Activated T-cell treated with anti-CD3 and anti-CD28 coated beads for 1 hour (primary cell): ENCODE measurements around the gene FIBP.
A peak's percentile ranks its signal among the peaks of the same experiment; 100 is the strongest.
"Not testable (repeated sequence)": the region's sequence is repeated elsewhere in the genome, so short reads cannot be mapped to it uniquely, and the experiment has no call there.

Experiments used
- DNase-seq: peaks from one replicate; pipeline ENCODE4 v3.0.0-alpha.2; 2020; ENCODE audit warnings: low read depth

Gene FIBP

GRCh38 chr11:65915101-65915820 is 27.0 kb upstream of the FIBP start:
- DNase-seq: no peak

DNA sequence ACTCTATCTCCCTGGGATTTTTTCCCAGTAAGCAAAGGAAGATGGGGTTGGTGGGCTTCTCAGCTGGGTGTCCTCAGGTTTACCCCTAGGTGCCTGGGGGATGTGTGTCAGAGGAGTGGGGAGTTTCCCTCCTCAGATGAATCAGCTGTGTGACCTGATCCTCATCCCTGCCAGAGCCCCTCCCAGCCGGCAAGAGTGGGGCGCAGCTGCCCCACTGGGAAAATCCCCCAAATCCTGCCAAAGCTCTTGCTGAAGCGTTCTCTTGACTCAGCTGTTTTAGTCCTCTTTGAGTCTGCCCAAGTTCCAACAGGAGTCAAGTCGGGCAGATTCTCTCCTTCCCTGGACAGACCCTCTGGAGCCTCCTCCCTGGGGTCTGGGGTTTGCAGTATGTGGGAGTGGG is 24.6 kb upstream of the FIBP start:
- DNase-seq: no peak

DNA sequence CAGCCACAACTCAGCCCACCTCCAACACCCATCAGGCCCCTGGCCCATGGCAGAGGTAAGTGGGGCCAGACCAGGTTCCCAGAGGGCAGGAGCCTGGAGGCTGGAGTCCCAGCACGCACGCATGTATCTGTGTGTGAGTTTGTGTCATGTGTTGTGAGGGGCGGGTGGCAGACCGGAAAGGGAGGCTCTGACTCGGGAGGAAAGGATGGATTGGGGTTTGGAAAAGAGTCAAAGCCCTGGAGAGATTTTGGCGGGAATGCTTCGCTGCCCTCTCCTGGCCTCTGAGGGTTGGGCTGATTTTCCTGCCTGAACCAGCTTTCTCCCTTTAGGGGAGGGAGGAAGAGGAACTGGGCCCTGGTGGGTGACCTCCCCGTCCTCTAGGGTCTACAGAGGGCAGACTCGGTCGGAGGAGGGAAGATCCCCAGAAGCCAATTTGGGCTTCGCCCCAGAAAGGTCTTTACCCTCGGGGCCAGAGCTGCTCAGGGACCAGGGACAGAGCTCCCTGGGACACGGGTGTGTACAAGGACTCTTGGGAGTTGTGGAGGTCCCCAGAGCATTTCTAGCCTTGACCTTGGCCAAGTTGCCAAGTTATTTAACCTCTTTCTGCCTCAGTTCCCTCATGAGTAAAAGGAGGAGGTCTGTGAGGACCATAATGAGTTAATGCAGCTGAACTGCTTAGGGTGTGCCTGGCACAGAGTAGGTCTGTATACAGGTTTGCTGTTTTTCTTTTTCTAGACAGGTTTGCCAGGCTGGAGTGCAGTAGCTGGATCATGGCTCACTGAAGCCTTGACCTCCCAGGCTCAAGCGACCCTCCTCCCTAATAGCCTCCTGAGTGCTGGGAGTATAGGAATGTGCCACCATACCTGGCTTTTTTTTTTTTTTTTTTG is 23.7 kb upstream of the FIBP start:
- DNase-seq: no peak

- DNase-seq: no peak
Observed at GRCh38 chr11:65907878-65908277, 19.6 kb upstream of the FIBP start.

- DNase-seq: no peak
Observed at GRCh38 chr11:65906602-65907001, 18.3 kb upstream of the FIBP start.

GRCh38 chr11:65903715-65904114 is 15.4 kb upstream of the FIBP start:
- DNase-seq: no peak

- no peak for DNase-seq
Observed at GRCh38 chr11:65903068-65903481, 14.8 kb upstream of the FIBP start.

- no peak for DNase-seq
Observed at GRCh38 chr11:65900899-65901180, 12.6 kb upstream of the FIBP start.

DNA sequence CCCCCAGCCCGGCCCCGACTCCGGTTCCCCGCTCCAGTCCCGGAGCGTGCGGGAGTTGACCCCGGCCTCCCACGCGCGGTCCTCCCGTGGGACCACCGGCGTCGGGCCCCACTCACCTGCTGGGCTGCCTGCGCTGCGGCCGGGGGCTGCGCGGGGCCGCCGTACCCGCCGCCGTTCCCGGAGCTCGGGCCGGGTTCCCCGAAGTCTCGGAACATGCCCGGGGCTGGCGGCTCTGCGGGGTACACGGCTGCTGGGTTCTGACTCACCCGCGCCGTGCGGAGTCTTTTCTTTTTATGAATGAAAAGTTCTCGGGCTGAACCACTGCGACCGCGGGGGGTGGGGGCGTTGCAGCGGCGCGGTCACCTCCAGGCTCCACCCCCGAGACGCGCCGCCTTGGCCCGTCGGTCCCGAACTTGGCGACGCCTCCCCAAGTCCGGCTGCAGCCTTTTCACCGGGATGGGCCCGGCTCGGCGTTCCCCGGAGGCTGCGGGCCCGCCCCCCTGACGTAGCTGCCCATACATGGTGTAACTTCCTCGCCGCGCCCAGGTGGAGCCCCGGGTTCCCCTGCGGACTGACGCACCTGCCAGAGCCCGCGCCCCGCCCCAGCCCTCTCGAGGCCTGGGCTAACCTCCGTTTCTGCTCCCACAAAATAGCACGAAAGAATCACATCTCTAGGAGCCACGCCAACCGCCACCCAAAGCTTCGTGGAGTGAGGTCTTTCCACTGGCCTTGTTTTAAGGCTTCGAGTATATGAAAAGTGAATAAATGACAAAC is 12.0 kb upstream of the FIBP start, which contains the start of gene FOSL1:
FOSL1 (minus strand) TSS at position 264 of the 774 bp plus-strand sequence; CDS start at position 215, 49 bp downstream.
- peak; percentile 87 for DNase-seq

- DNase-seq: no peak
Observed at GRCh38 chr11:65899356-65900124, 11.3 kb upstream of the FIBP start.

GRCh38 chr11:65898656-65899355 is 10.5 kb upstream of the FIBP start:
- no peak for DNase-seq

DNA sequence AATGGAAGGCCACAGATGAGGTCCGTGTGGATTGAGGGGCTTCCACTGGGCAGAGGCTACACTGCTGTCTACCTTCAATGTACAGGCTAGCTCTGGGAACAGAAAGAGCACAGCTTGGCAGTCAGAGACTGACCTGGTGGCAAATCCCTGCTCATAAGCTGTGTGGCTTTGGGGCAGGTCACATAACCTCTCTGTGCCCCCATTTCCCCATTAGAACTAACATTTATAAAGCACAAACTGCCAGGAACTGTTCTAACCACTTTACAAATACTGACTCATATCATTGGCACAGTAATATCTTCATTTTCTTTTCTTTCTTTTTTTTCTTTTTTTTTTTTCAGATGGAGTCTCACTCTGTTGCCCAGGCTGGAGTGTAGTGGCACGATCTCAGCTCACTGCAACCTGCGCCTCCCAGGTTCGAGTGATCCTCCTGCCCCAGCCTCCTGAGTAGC is 8.8 kb upstream of the FIBP start:
- no peak for DNase-seq

- no peak for DNase-seq
Observed at GRCh38 chr11:65896034-65896999, 8.0 kb upstream of the FIBP start.

GRCh38 chr11:65895482-65895981 is 7.3 kb upstream of the FIBP start:
- DNase-seq: no peak

DNA sequence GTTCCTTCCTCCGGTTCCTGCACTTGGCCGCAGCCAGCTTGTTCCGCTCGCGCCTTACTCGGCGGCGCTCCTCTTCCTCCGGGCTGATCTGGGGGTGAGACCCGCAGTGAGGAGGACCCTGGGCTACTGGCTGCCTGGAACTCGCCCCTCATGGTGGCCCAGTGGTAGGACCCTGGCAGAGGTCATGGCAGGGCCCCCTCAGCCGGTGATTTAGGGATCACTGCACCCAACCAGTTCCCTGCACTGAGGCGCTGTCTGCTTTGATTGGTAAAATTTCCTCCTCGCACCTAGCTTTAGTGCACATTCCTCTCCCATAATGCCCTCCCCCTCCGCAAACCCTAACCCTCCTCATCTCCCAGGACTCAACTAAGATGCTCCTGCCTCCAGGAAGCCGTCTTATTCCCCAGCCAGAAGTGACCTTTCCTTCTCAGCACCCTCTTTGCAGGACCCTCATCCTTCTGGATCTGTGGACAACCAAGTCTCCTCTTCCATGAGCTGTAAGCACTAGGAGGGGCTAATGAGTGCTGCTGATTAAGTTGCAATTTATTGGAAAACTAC is 5.8 kb upstream of the FIBP start:
- no peak for DNase-seq

- no peak for DNase-seq
Observed at GRCh38 chr11:65892661-65893317, 4.5 kb upstream of the FIBP start.

GRCh38 chr11:65892137-65892540 is 3.9 kb upstream of the FIBP start:
- DNase-seq: not testable (repeated sequence)

- DNase-seq: no peak
Observed at GRCh38 chr11:65891219-65892136, 3.2 kb upstream of the FIBP start.
